Stimulated activated CD8-positive, alpha-beta memory T cell treated with anti-CD3 and anti-CD28 coated beads, Interleukin-4, amount 100 ng/mL, for 4 hours (primary cell): ENCODE measurements around the gene MTOR.
"Not testable (repeated sequence)": the region's sequence is repeated elsewhere in the genome, so short reads cannot be mapped to it uniquely, and the experiment has no call there.

ENCODE experiments used
- DNase-seq, 2 donors: peaks; one replicate each; pipeline ENCODE4 v3.0.0-alpha.2; 2020; ENCODE audit warnings: low read depth in 2 of 2, low spot score in 1 of 2

MTOR gene

GRCh38 chr1:11262171-11263049, at the start of gene MTOR:
TSS of gene MTOR (minus strand) at chr1:11262551. CDS start at chr1:11259409, 3,142 bp downstream.
- peak; percentile 93 to 95 for DNase-seq

GRCh38 chr1:11309385-11309784, 47.0 kb upstream of the MTOR start:
- no peak for DNase-seq

GRCh38 chr1:11308699-11309224, 46.4 kb upstream of the MTOR start:
- no peak for DNase-seq

- DNase-seq, result no peak
These were observed 45.5 kb upstream of the MTOR start for GRCh38 chr1:11307852-11308251.

GRCh38 chr1:11305516-11305915, 43.2 kb upstream of the MTOR start:
- DNase-seq, result not testable (repeated sequence)

- DNase-seq, result no peak
These were observed 40.0 kb upstream of the MTOR start for GRCh38 chr1:11302366-11302765.

GRCh38 chr1:11301601-11302000, 39.2 kb upstream of the MTOR start:
- no peak for DNase-seq

GRCh38 chr1:11299225-11299574, 36.8 kb upstream of the MTOR start:
- no peak for DNase-seq

- DNase-seq, result no peak
These were observed 36.3 kb upstream of the MTOR start for GRCh38 chr1:11298390-11299224.

- not testable (repeated sequence) for DNase-seq
These were observed 35.4 kb upstream of the MTOR start for GRCh38 chr1:11297774-11298173.

- DNase-seq, result no peak
These were observed 33.6 kb upstream of the MTOR start for GRCh38 chr1:11295905-11296304.

- DNase-seq, result no peak
These were observed 32.6 kb upstream of the MTOR start for GRCh38 chr1:11294951-11295350.

- no peak for DNase-seq
These were observed 31.5 kb upstream of the MTOR start for GRCh38 chr1:11293856-11294255.

GRCh38 chr1:11291049-11291448, 28.7 kb upstream of the MTOR start:
- DNase-seq, result no peak

GRCh38 chr1:11289064-11289463, 26.7 kb upstream of the MTOR start:
- no peak for DNase-seq

GRCh38 chr1:11286735-11287410, 24.5 kb upstream of the MTOR start:
- no peak for DNase-seq

GRCh38 chr1:11285883-11286734, 23.8 kb upstream of the MTOR start:
- DNase-seq, result no peak

GRCh38 chr1:11284784-11285183, 22.4 kb upstream of the MTOR start:
- no peak for DNase-seq

- no peak for DNase-seq
These were observed 20.8 kb upstream of the MTOR start for GRCh38 chr1:11283151-11283550.

- no peak for DNase-seq
These were observed 19.4 kb upstream of the MTOR start for GRCh38 chr1:11281518-11282331.
